H1 (cell line): ENCODE results near the gene SGCD. TPM values are rescaled to one million over a fixed set of nuclear protein-coding genes. Genes with fewer than 3 reads are reported as not detected.

Source experiments
- CTCF ChIA-PET: fragments of 300-600 bp; sonication (Branson Sonifier 250); formaldehyde crosslinking; loops from one replicate; lab custom pipeline; 2021; ENCODE audit not compliant: partially characterized antibody; lab: Charles Lee
- POLR2A ChIA-PET: fragments of 300-600 bp; sonication (Branson Sonifier 250); formaldehyde crosslinking; loops from one replicate; lab custom pipeline; 2021; ENCODE audit warnings: inconsistent platforms; ENCODE audit not compliant: partially characterized antibody; lab: Charles Lee
- DNase-seq, 2 experiments: peaks; one replicate each; pipeline versions ENCODE4 v3.0.0 to v3.0.0-alpha.2; 2010 to 2022; ENCODE audit warnings: low spot score in 2 of 2, low read depth in 1 of 2, mixed read lengths in 1 of 2
- FAIRE-seq: peaks from 2 replicates; lab custom pipeline; 2011; peaks lifted over from hg19 to GRCh38; lab: Jason Lieb, UNC
- H2AFZ ChIP-seq: 2 replicates; pipeline ENCODE4 v1.8.1; 2012; ENCODE audit warnings: low read length, inconsistent platforms
- H2AK5ac ChIP-seq: 2 replicates; pipeline ENCODE4 v1.6.1; 2013; ENCODE audit warnings: low read depth, low read length
- H2BK120ac ChIP-seq: replicated peaks from 2 replicates; pipeline ENCODE3; 2013; ENCODE audit warnings: low read depth, low read length, inconsistent platforms
- H2BK12ac ChIP-seq: 2 replicates; pipeline ENCODE4 v1.6.1; 2013; ENCODE audit warnings: low read depth, low read length
- H2BK15ac ChIP-seq: 2 replicates; pipeline ENCODE4 v1.6.1; 2013; ENCODE audit warnings: low read length
- H2BK20ac ChIP-seq: 2 replicates; pipeline ENCODE4 v1.6.1; 2013; ENCODE audit warnings: low read length
- H2BK5ac ChIP-seq: 2 replicates; pipeline ENCODE4 v1.6.1; 2013; ENCODE audit warnings: low read depth, low read length
- H3K14ac ChIP-seq: 2 replicates; pipeline ENCODE4 v1.6.1; 2013; ENCODE audit warnings: inconsistent platforms; ENCODE audit not compliant: insufficient read length
- H3K18ac ChIP-seq: 2 replicates; pipeline ENCODE4 v1.6.1; 2013; ENCODE audit warnings: low read length; ENCODE audit errors: extremely low read depth
- H3K23ac ChIP-seq: 2 replicates; pipeline ENCODE4 v1.6.1; 2013; ENCODE audit warnings: inconsistent platforms; ENCODE audit not compliant: insufficient read length
- H3K23me2 ChIP-seq: 2 replicates; pipeline ENCODE4 v1.6.1; 2013; ENCODE audit warnings: low read depth, low read length
- H3K27ac ChIP-seq: 2 replicates; pipeline ENCODE4 v1.6.1; 2011; ENCODE audit warnings: low read depth, low read length, inconsistent platforms
- H3K27me3 ChIP-seq, 4 experiments: replicated peaks in 1 of 4; 1 replicate in 1 of 4; 2 replicates in 3 of 4; pipeline versions ENCODE4 v1.6.1 to v1.8.1; 2011 to 2013; ENCODE audit warnings: low read length in 3 of 4, mild to moderate bottlenecking in 3 of 4, inconsistent platforms in 2 of 4, mixed read lengths in 2 of 4, moderate library complexity in 1 of 4; ENCODE audit not compliant: control insufficient read depth in 3 of 4, insufficient read depth in 3 of 4; ENCODE audit errors: extremely low read depth in 1 of 4
- H3K36me3 ChIP-seq, 4 experiments: 2 replicates each; pipeline versions ENCODE4 v1.6.1 to v1.8.1; 2011 to 2013; ENCODE audit warnings: mild to moderate bottlenecking in 4 of 4, low read length in 3 of 4, moderate library complexity in 2 of 4, control low read depth in 1 of 4, inconsistent platforms in 1 of 4; ENCODE audit not compliant: insufficient read depth in 4 of 4, control insufficient read depth in 2 of 4
- H3K4ac ChIP-seq: replicated peaks from 2 replicates; pipeline ENCODE3; 2013; ENCODE audit warnings: low read length, low read depth, mixed read lengths, inconsistent platforms; ENCODE audit not compliant: insufficient read length
- H3K4me1 ChIP-seq, 4 experiments: replicated peaks in 1 of 4; 1 replicate in 1 of 4; 2 replicates in 3 of 4; pipeline versions ENCODE4 v1.6.1 to v1.8.1; 2011 to 2013; ENCODE audit warnings: low read length in 3 of 4, inconsistent platforms in 2 of 4, mixed read lengths in 1 of 4; ENCODE audit not compliant: insufficient read depth in 4 of 4, control insufficient read depth in 3 of 4
- H3K4me2 ChIP-seq, 2 experiments: 2 replicates each; pipeline versions ENCODE4 v1.6.1 to v1.8.1; 2011 to 2013; ENCODE audit warnings: low read depth in 2 of 2, low read length in 2 of 2, control low read depth in 1 of 2, inconsistent platforms in 1 of 2, mild to moderate bottlenecking in 1 of 2; ENCODE audit not compliant: insufficient read depth in 1 of 2
- H3K4me3 ChIP-seq, 4 experiments: fragments of 200-600, 300-600 bp in 1 of 4; sonication (generic), shearing (Covaris generic), sonication (Bioruptor Twin) in 1 of 4; 2 replicates each; pipeline versions ENCODE4 v1.5.1 to v1.8.1; 2011 to 2016; ENCODE audit warnings: low read length in 4 of 4, low read depth in 3 of 4, control low read depth in 2 of 4, inconsistent platforms in 2 of 4, mild to moderate bottlenecking in 2 of 4, mixed read lengths in 1 of 4, moderate library complexity in 1 of 4; ENCODE audit not compliant: insufficient read depth in 2 of 4; ENCODE audit errors: extremely low read depth in 1 of 4
- H3K56ac ChIP-seq: replicated peaks from 2 replicates; pipeline ENCODE3; 2013; ENCODE audit warnings: low read depth, mild to moderate bottlenecking, mixed read lengths, low read length, inconsistent platforms; ENCODE audit not compliant: insufficient read length
- H3K79me1 ChIP-seq: 2 replicates; pipeline ENCODE4 v1.6.1; 2013; ENCODE audit warnings: low read depth, low read length, control low read depth
- H3K79me2 ChIP-seq, 2 experiments: 2 replicates each; pipeline versions ENCODE4 v1.6.1 to v1.8.1; 2012 to 2013; ENCODE audit warnings: low read length in 2 of 2, mild to moderate bottlenecking in 2 of 2, inconsistent platforms in 1 of 2; ENCODE audit not compliant: insufficient read depth in 2 of 2, control insufficient read depth in 1 of 2
- H3K9ac ChIP-seq, 4 experiments: replicated peaks in 1 of 4; 1 replicate in 1 of 4; 2 replicates in 3 of 4; pipeline versions ENCODE4 v1.6.1 to v1.8.1; 2011 to 2013; ENCODE audit warnings: low read depth in 3 of 4, low read length in 3 of 4, control low read depth in 2 of 4, mild to moderate bottlenecking in 2 of 4, moderate library complexity in 2 of 4, inconsistent platforms in 1 of 4; ENCODE audit errors: extremely low read depth in 1 of 4
- H3K9me3 ChIP-seq, 2 experiments: 2 replicates each; pipeline versions ENCODE4 v1.6.1 to v1.8.1; 2012 to 2013; ENCODE audit warnings: mild to moderate bottlenecking in 2 of 2, moderate library complexity in 2 of 2, control low read depth in 1 of 2, inconsistent platforms in 1 of 2, low read depth in 1 of 2, low read length in 1 of 2, mixed read lengths in 1 of 2; ENCODE audit not compliant: insufficient read depth in 2 of 2
- H4K20me1 ChIP-seq, 2 experiments: replicated peaks in 1 of 2; 2 replicates each; pipeline versions ENCODE3 to v1.8.1; 2011 to 2013; ENCODE audit warnings: inconsistent platforms in 2 of 2, low read length in 2 of 2, mild to moderate bottlenecking in 1 of 2; ENCODE audit not compliant: insufficient read depth in 2 of 2, control insufficient read depth in 1 of 2
- H4K5ac ChIP-seq: 2 replicates; pipeline ENCODE4 v1.6.1; 2013; ENCODE audit warnings: low read length, low read depth, mixed read lengths, inconsistent platforms; ENCODE audit not compliant: insufficient read length
- H4K8ac ChIP-seq: 2 replicates; pipeline ENCODE4 v1.8.0; 2013; ENCODE audit warnings: mild to moderate bottlenecking, moderate library complexity, low read length, inconsistent platforms; ENCODE audit not compliant: insufficient read depth; ENCODE audit errors: extremely low read depth
- H4K91ac ChIP-seq: replicated peaks from 2 replicates; pipeline ENCODE3; 2013; ENCODE audit warnings: low read length, mixed read lengths, inconsistent platforms; ENCODE audit not compliant: insufficient read length
- BRCA1 ChIP-seq: IDR thresholded peaks from 2 replicates; pipeline ENCODE4 v1.6.1; 2012; ENCODE audit warnings: low read depth, low read length, improper control_type of control experiment
- CEBPB ChIP-seq: IDR thresholded peaks from 2 replicates; pipeline ENCODE4 v1.6.1; 2012; ENCODE audit warnings: low read depth, low read length
- CREB1 ChIP-seq: IDR thresholded peaks from 2 replicates; pipeline ENCODE4 v1.6.1; 2012; ENCODE audit warnings: inconsistent platforms
- HDAC2 ChIP-seq, 2 experiments: fragments of 300-600 bp in 1 of 2; sonication (generic) in 1 of 2; IDR thresholded peaks; 2 replicates each; pipeline ENCODE4 v1.6.1; 2011 to 2012; ENCODE audit warnings: low read depth in 2 of 2, low read length in 2 of 2, mild to moderate bottlenecking in 2 of 2, moderate library complexity in 2 of 2, borderline replicate concordance in 1 of 2, inconsistent platforms in 1 of 2
- HDAC6 ChIP-seq: IDR thresholded peaks from one replicate; pipeline ENCODE4 v1.7.1; 2012; ENCODE audit warnings: low read depth, mild to moderate bottlenecking, inconsistent platforms, low read length, moderate library complexity
- PHF8 ChIP-seq: fragments of 200-600 bp; sonication (generic); conservative IDR thresholded peaks from 2 replicates; pipeline ENCODE4 v1.7.1; 2012; ENCODE audit warnings: low read depth, mild to moderate bottlenecking, inconsistent platforms, low read length, moderate library complexity
- RAD21 ChIP-seq, 2 experiments: IDR thresholded peaks in 1 of 2; conservative IDR thresholded peaks in 1 of 2; 2 replicates each; pipeline ENCODE4 v1.6.1; 2011; ENCODE audit warnings: low read depth in 2 of 2, low read length in 2 of 2, improper control_type of control experiment in 1 of 2, inconsistent platforms in 1 of 2, mild to moderate bottlenecking in 1 of 2, moderate library complexity in 1 of 2
- SAP30 ChIP-seq: fragments of 300-600 bp; sonication (generic); IDR thresholded peaks from 2 replicates; pipeline ENCODE4 v1.7.1; 2012; ENCODE audit warnings: low read length, moderate library complexity, mild to moderate bottlenecking, inconsistent platforms; ENCODE audit not compliant: insufficient read depth, insufficient replicate concordance
- SIN3A ChIP-seq, 2 experiments: IDR thresholded peaks in 1 of 2; conservative IDR thresholded peaks in 1 of 2; 2 replicates each; pipeline ENCODE4 v1.6.1; 2011 to 2012; ENCODE audit warnings: low read length in 2 of 2, improper control_type of control experiment in 1 of 2, low read depth in 1 of 2, mild to moderate bottlenecking in 1 of 2
- SIRT6 ChIP-seq: IDR thresholded peaks from one replicate; pipeline ENCODE4 v1.7.1; 2012; ENCODE audit warnings: low read length, inconsistent platforms
- SUZ12 ChIP-seq: fragments of 200-600 bp; sonication (generic); IDR thresholded peaks from 2 replicates; pipeline ENCODE4 v1.6.1; 2012; ENCODE audit warnings: mild to moderate bottlenecking, inconsistent platforms, low read length, moderate library complexity, mixed read lengths
- WGBS, 2 experiments: shearing (Covaris generic) in 1 of 2; methylation state at CpG; one replicate each; pipeline versions ENCODE4 v1.1.6 to v1.1.7; 2013 to 2015; ENCODE audit warnings: low lambda C conversion rate in 2 of 2, mixed read lengths in 2 of 2, inconsistent platforms in 1 of 2, low coverage in 1 of 2, missing lambda C conversion rate in 1 of 2; ENCODE audit not compliant: insufficient replicate concordance in 2 of 2, insufficient coverage in 1 of 2, insufficient read length in 1 of 2; ENCODE audit errors: extremely low coverage in 1 of 2, missing lambda C conversion rate in 1 of 2; 5-methylcytosine and 5-hydroxymethylcytosine counted together
- polyA plus RNA-seq, 7 experiments: library from polyadenylated mRNA; depleted of rRNA in 3 of 7; stranded (reverse) in 5 of 7; unstranded in 2 of 7; fragments of >200 nt in 5 of 7; fragments of 200-250 nt in 2 of 7; gene quantifications; 1 replicate in 5 of 7; 2 replicates in 1 of 7; 4 replicates in 1 of 7; pipeline versions ENCODE4 v1.2.1 to v1.2.3, GENCODE V29; 2011 to 2013; ENCODE audit warnings: missing spikeins in 2 of 7, mixed read lengths in 2 of 7
- total RNA-seq: library from RNA; stranded (reverse); fragmentation: NEBNext Ultra II Directional; extraction: Animal tissue kit (Norgen Biotek cat#: 25700); gene quantifications from 2 replicates; pipeline ENCODE4 v1.2.1, GENCODE V29; 2021

SGCD gene
- total and polyA plus RNA-seq, 2 of the 8 experiments (the other 6 are each of a cell fraction or from before 2014, with no cell fraction given) = 0.04 to 0.08 TPM

GRCh38 chr5:156640691-156641241 lies 313.8 kb downstream of the SGCD start:
- H4K8ac ChIP-seq = no peak overlapping the region
- no peaks in the 10 kb centered on the region for H3K36me3 ChIP-seq
- no peak overlapping the region for H3K18ac ChIP-seq
- H3K79me2 ChIP-seq = no peaks in the 10 kb centered on the region
- no peak for TF ChIP-seq CREB1
- TF ChIP-seq SUZ12 = no peak
- TF ChIP-seq SAP30 = no peak
- no peak for TF ChIP-seq SIRT6
- TF ChIP-seq RAD21 (IDR thresholded peaks at IDR 0.05 in 1 of 2, conservative IDR thresholded peaks at IDR 0.05 in 1 of 2; ENCODE audit: low read depth in 2 of 2, low read length in 2 of 2) = no peak
- no peak for TF ChIP-seq HDAC2 (IDR thresholded peaks at IDR 0.05; ENCODE audit: borderline replicate concordance in 1 of 2, low read depth in 2 of 2, low read length in 2 of 2)
- no peak for TF ChIP-seq CEBPB
- no peak for TF ChIP-seq BRCA1
- no peak for TF ChIP-seq SIN3A (conservative IDR thresholded peaks at IDR 0.05 in 1 of 2, IDR thresholded peaks at IDR 0.05 in 1 of 2; ENCODE audit: low read depth in 1 of 2, low read length in 2 of 2)
- no peak for TF ChIP-seq HDAC6
- TF ChIP-seq PHF8 = no peak
- no peak overlapping the region for H3K4me3 ChIP-seq
- H4K20me1 ChIP-seq = no peaks in the 10 kb centered on the region
- H3K56ac ChIP-seq = no peak overlapping the region
- no peak overlapping the region for H3K14ac ChIP-seq
- H3K9me3 ChIP-seq = no peaks in the 10 kb centered on the region
- 96% methylated on average over 3 of the region's 3 CpGs; no CpG with 5 or more reads in 1 of the 2 experiments for WGBS, 2 experiments
- H3K79me1 ChIP-seq = no peaks in the 10 kb centered on the region
- no peak for FAIRE-seq
- H3K27ac ChIP-seq = no peak overlapping the region
- no peak for DNase-seq
- H2BK20ac ChIP-seq = no peak overlapping the region
- no peak overlapping the region for H2BK120ac ChIP-seq
- no peak overlapping the region for H2BK5ac ChIP-seq
- H3K4me2 ChIP-seq = no peak overlapping the region
- no peaks in the 10 kb centered on the region for H3K4me1 ChIP-seq
- H2BK15ac ChIP-seq = no peak overlapping the region
- ChIA-PET POLR2A (no interaction called here), CTCF (no interaction called here)
- H3K23me2 ChIP-seq = no peaks in the 10 kb centered on the region
- H3K27me3 ChIP-seq = no peaks in the 10 kb centered on the region
- H3K4ac ChIP-seq = no peak overlapping the region
- no peak overlapping the region for H3K23ac ChIP-seq
- H2BK12ac ChIP-seq = no peak overlapping the region
- H4K5ac ChIP-seq = no peak overlapping the region
- H3K9ac ChIP-seq = no peak overlapping the region
- no peak overlapping the region for H2AFZ ChIP-seq
- H4K91ac ChIP-seq = no peak overlapping the region
- no peak overlapping the region for H2AK5ac ChIP-seq
